CD4-positive, alpha-beta T cell (primary cell): ENCODE measurements around the gene ZNF48. TPM values are rescaled to one million over a fixed set of nuclear protein-coding genes. Genes with fewer than 3 reads are reported as not detected.

Source experiments
- ATAC-seq: fragments of 200-7000 bp; cut with Tn5 transposase; one replicate; pipeline ENCODE4 v1.10.0; 2022; ENCODE audit warnings: mild to moderate bottlenecking; ENCODE audit not compliant: poor library complexity
- CTCF ChIA-PET: fragments of 350-600 bp; sonication (Branson Sonifier 250); formaldehyde crosslinking; loops from one replicate; lab custom pipeline; 2021; ENCODE audit warnings: antibody characterized with exemption, inconsistent platforms; lab: Charles Lee
- POLR2A ChIA-PET: fragments of 350-600 bp; sonication (Branson Sonifier 250); formaldehyde crosslinking; loops from one replicate; lab custom pipeline; 2021; ENCODE audit warnings: antibody characterized with exemption, inconsistent platforms; lab: Charles Lee
- DNase-seq, 14 experiments: peaks; one replicate each; pipeline ENCODE4 v3.0.0-alpha.2; 2013 to 2020; ENCODE audit warnings: mixed read lengths in 2 of 14
- H3K27ac ChIP-seq, 2 donors: one replicate each; pipeline versions ENCODE4 v1.5.1 to v1.7.0; 2013; ENCODE audit warnings: low read length in 2 of 2, low read depth in 1 of 2, mild to moderate bottlenecking in 1 of 2
- H3K27me3 ChIP-seq, 2 experiments: 1 replicate in 1 of 2; 2 replicates in 1 of 2; pipeline versions ENCODE4 v1.6.1 to v1.7.0; 2013; ENCODE audit warnings: low read length in 2 of 2, control low read depth in 1 of 2, mild to moderate bottlenecking in 1 of 2, moderate library complexity in 1 of 2; ENCODE audit not compliant: insufficient read depth in 2 of 2, control insufficient read depth in 1 of 2
- H3K36me3 ChIP-seq: one replicate; pipeline ENCODE4 v1.6.1; 2013; ENCODE audit warnings: low read length, control low read depth; ENCODE audit not compliant: insufficient read depth
- H3K4me1 ChIP-seq: one replicate; pipeline ENCODE4 v1.6.1; 2013; ENCODE audit warnings: low read length, control low read depth; ENCODE audit not compliant: insufficient read depth
- H3K4me3 ChIP-seq: one replicate; pipeline ENCODE4 v1.5.1; 2013; ENCODE audit warnings: mild to moderate bottlenecking, low read length, moderate library complexity
- H3K9me3 ChIP-seq, 2 experiments: 1 replicate in 1 of 2; 2 replicates in 1 of 2; pipeline versions ENCODE4 v1.6.1 to v1.7.0; 2013; ENCODE audit warnings: low read length in 2 of 2, mild to moderate bottlenecking in 2 of 2, control low read depth in 1 of 2, moderate library complexity in 1 of 2; ENCODE audit not compliant: control insufficient read depth in 1 of 2, insufficient read depth in 1 of 2
- H3K27ac Mint-ChIP-seq: one replicate; pipeline ENCODE4 v1.8.0; 2020; ENCODE audit warnings: mixed read lengths
- H3K27me3 Mint-ChIP-seq: one replicate; pipeline ENCODE4 v1.8.0; 2021; ENCODE audit warnings: mixed read lengths
- H3K36me3 Mint-ChIP-seq: one replicate; pipeline ENCODE4 v1.8.0; 2021; ENCODE audit warnings: low read depth, mixed read lengths
- H3K4me1 Mint-ChIP-seq: one replicate; pipeline ENCODE4 v1.8.0; 2021; ENCODE audit warnings: low read depth, mixed read lengths
- H3K4me3 Mint-ChIP-seq: one replicate; pipeline ENCODE4 v1.8.0; 2020; ENCODE audit warnings: mild to moderate bottlenecking, mixed read lengths
- H3K9me3 Mint-ChIP-seq: one replicate; pipeline ENCODE4 v1.8.0; 2020; ENCODE audit warnings: mixed read lengths
- CTCF ChIP-seq: fragments of 200-600 bp; IDR thresholded peaks from one replicate; pipeline ENCODE4 v1.8.0; 2022; ENCODE audit warnings: antibody characterized with exemption, mild to moderate bottlenecking
- intact Hi-C, 2 experiments: fragments of 100-400 bp; cut with DNase I in 1 of 2; cut with micrococcal nuclease in 1 of 2; formaldehyde crosslinking; loops; one replicate each; pipeline versions ENCODE4 v1.15.1 to v1.9.0; 2023 to 2025; cut with DNase I, micrococcal nuclease
- total RNA-seq, 174 experiments: library from RNA in 2 of 174; stranded (reverse) in 2 of 174; gene quantifications; one replicate each; pipeline ENCODE4 v1.2.3 and lab custom pipeline; 2021 to 2026

ZNF48 gene
- total RNA-seq, 2 experiments from 2014 or later = 3.4 to 3.5 TPM

GRCh38 chr16:30371248-30371816, 23.9 kb upstream of the ZNF48 start:
- H3K4me1 ChIP-seq = peaks cover 54% of the 10 kb centered on the region
- H3K36me3 Mint-ChIP-seq = peaks cover 12% of the 10 kb centered on the region
- no peaks in the 10 kb centered on the region for H3K27me3 Mint-ChIP-seq
- CTCF ChIA-PET = interaction anchor here (0.9 to 2.7 kb wide), 6 partner anchors 9 to 58 kb away, joined by 3 to 19 read pairs (median 6); partner anchors contain the start of genes DCTPP1, SEPTIN1 and ZNF771
- POLR2A ChIA-PET = interaction anchor here (0.7 to 6.0 kb wide), 26 partner anchors 9 to 563 kb away, joined by 3 to 153 read pairs (median 6); partner anchors contain the start of genes ALDOA, CD2BP2, CORO1A and DCTPP1
- intact Hi-C loops = loop anchor here (2.0 to 10.0 kb wide), 5 partner anchors 17 to 553 kb away; partner anchors contain the start of genes CD2BP2 (in 1 of the 2), FBRS (in 1 of the 2), FBXL19 (in 1 of the 2) and ZNF771 (in 1 of the 2)
- H3K27ac Mint-ChIP-seq = peak overlapping the region; percentile 81
- H3K36me3 ChIP-seq = peaks cover 13% of the 10 kb centered on the region
- H3K4me1 Mint-ChIP-seq = peaks cover 48% of the 10 kb centered on the region
- H3K9me3 ChIP-seq = no peaks in the 10 kb centered on the region
- peak overlapping the region; percentile 85 for H3K4me3 Mint-ChIP-seq
- no peaks in the 10 kb centered on the region for H3K27me3 ChIP-seq
- ATAC-seq (no peak), DNase-seq (no peak)
- H3K27ac ChIP-seq = peak overlapping the region; percentile 59 to 78
- H3K9me3 Mint-ChIP-seq = no peaks in the 10 kb centered on the region
- H3K4me3 ChIP-seq = peak overlapping the region; percentile 55
- no peak for TF ChIP-seq CTCF

GRCh38 chr16:30372038-30372712, 23.0 kb upstream of the ZNF48 start:
- TF ChIP-seq CTCF = no peak
- H3K27ac Mint-ChIP-seq = peak overlapping the region; percentile 81
- Histone ChIP-seq H3K4me3 (no peak overlapping the region), H3K27me3 (no peaks in the 10 kb centered on the region), H3K27ac (peak overlapping the region; percentile 18 to 78), H3K4me1 (peaks cover 55% of the 10 kb centered on the region), H3K9me3 (no peaks in the 10 kb centered on the region), H3K36me3 (peaks cover 10% of the 10 kb centered on the region)
- H3K36me3 Mint-ChIP-seq = peaks cover 4% of the 10 kb centered on the region
- POLR2A ChIA-PET = interaction anchor here (0.5 to 6.0 kb wide), 7 partner anchors 9 to 164 kb away, joined by 3 to 153 read pairs (median 19); partner anchors contain the start of genes CD2BP2, SEPTIN1, ZNF48 and ZNF747
- ATAC-seq = no peak
- H3K27me3 Mint-ChIP-seq = no peaks in the 10 kb centered on the region
- intact Hi-C loops = loop anchor here (5.0 to 10.0 kb wide), 4 partner anchors 35 to 553 kb away; partner anchors contain the start of genes FBRS (in 1 of the 2), FBXL19 (in 1 of the 2) and ZNF771 (in 1 of the 2)
- no peaks in the 10 kb centered on the region for H3K9me3 Mint-ChIP-seq
- no peak for DNase-seq
- H3K4me1 Mint-ChIP-seq = peaks cover 43% of the 10 kb centered on the region
- CTCF ChIA-PET = interaction anchor here (0.9 to 2.7 kb wide), 3 partner anchors 10 to 58 kb away, joined by 3 to 19 read pairs (median 6); partner anchors contain the start of genes DCTPP1 and SEPTIN1
- H3K4me3 Mint-ChIP-seq = peak overlapping the region; percentile 85

GRCh38 chr16:30372725-30373124, 22.5 kb upstream of the ZNF48 start:
- Histone ChIP-seq H3K36me3 (peaks cover 10% of the 10 kb centered on the region), H3K4me1 (peaks cover 56% of the 10 kb centered on the region), H3K9me3 (no peaks in the 10 kb centered on the region), H3K27me3 (no peaks in the 10 kb centered on the region), H3K4me3 (no peak overlapping the region), H3K27ac (peak overlapping the region in 1 of 2 donors; percentile 18)
- H3K27ac Mint-ChIP-seq = peak overlapping the region; percentile 81
- no peak for TF ChIP-seq CTCF
- DNase-seq (no peak), ATAC-seq (no peak)
- no peaks in the 10 kb centered on the region for H3K27me3 Mint-ChIP-seq
- POLR2A ChIA-PET = interaction anchor here (0.5 to 6.0 kb wide), 2 partner anchors 8 to 45 kb away, joined by 3 to 153 read pairs; partner anchors contain the start of gene SEPTIN1
- peak overlapping the region; percentile 72 for H3K4me3 Mint-ChIP-seq
- H3K9me3 Mint-ChIP-seq = no peaks in the 10 kb centered on the region
- CTCF ChIA-PET = interaction anchor here (0.9 to 2.7 kb wide), 2 partner anchors 10 to 37 kb away, joined by 3 to 19 read pairs; partner anchors contain the start of gene SEPTIN1
- H3K4me1 Mint-ChIP-seq = peaks cover 43% of the 10 kb centered on the region
- peaks cover 4% of the 10 kb centered on the region for H3K36me3 Mint-ChIP-seq
- intact Hi-C loops = loop anchor here (5.0 to 10.0 kb wide), 4 partner anchors 35 to 552 kb away; partner anchors contain the start of genes FBRS (in 1 of the 2), FBXL19 (in 1 of the 2) and ZNF771 (in 1 of the 2)
